Measurements from ENCODE around the gene C1orf74.

DNA sequence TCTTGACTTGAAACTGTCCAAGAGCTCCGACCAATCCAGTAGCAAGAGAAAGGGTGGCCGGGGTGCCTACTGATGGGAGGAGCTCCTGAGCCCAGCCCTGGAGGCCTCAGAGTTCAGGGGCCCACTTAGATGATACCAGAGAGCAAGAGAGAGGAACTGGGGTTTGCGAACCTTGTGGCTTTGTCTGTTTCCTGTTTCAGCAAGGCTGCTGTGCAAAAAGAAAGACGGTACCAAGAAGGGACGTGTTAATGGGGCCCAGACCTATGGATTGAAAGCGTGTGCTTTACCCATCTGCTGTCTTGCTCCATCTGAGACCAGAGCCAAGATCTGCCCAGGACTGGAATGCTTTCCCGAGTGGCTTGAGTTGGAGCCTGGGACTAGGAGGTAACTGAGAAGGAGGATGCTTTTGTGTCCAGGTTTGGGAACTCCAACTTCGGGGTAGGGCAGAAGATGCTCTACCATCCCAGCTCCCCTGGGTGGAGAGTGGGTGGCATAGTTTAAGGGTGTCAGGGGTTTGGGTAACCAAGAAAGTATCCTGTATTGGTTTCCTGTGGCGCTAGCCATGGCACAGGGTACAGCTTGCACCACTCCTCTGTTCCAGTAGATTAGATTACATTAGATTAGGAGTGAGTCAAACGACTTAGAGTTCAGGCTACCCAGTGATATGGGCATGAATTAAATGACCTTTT is 28.3 kb downstream of the C1orf74 start, which contains the start of gene TRAF3IP3:
- TF ChIP-seq, protein P1, sequence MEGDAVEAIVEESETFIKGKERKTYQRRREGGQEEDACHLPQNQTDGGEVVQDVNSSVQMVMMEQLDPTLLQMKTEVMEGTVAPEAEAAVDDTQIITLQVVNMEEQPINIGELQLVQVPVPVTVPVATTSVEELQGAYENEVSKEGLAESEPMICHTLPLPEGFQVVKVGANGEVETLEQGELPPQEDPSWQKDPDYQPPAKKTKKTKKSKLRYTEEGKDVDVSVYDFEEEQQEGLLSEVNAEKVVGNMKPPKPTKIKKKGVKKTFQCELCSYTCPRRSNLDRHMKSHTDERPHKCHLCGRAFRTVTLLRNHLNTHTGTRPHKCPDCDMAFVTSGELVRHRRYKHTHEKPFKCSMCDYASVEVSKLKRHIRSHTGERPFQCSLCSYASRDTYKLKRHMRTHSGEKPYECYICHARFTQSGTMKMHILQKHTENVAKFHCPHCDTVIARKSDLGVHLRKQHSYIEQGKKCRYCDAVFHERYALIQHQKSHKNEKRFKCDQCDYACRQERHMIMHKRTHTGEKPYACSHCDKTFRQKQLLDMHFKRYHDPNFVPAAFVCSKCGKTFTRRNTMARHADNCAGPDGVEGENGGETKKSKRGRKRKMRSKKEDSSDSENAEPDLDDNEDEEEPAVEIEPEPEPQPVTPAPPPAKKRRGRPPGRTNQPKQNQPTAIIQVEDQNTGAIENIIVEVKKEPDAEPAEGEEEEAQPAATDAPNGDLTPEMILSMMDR (IDR thresholded peaks at IDR 0.05; ENCODE audit: low read depth, low read length), result no peak
- TF ChIP-seq EZH2phosphoT487 (IDR thresholded peaks at IDR 0.05; ENCODE audit: low read depth), result no peak
